Measurements from ENCODE around the gene FOXP4. TPM values are rescaled to one million over a fixed set of nuclear protein-coding genes. Genes with fewer than 3 reads are reported as not detected.
A peak's percentile ranks its signal among the peaks of the same experiment; 100 is the strongest.

Gene FOXP4
- total and polyA plus RNA-seq, 2 of the 13 experiments (the other 11 are each of a cell fraction or from before 2014, with no cell fraction given) = 11.0 to 12.4 TPM

DNA sequence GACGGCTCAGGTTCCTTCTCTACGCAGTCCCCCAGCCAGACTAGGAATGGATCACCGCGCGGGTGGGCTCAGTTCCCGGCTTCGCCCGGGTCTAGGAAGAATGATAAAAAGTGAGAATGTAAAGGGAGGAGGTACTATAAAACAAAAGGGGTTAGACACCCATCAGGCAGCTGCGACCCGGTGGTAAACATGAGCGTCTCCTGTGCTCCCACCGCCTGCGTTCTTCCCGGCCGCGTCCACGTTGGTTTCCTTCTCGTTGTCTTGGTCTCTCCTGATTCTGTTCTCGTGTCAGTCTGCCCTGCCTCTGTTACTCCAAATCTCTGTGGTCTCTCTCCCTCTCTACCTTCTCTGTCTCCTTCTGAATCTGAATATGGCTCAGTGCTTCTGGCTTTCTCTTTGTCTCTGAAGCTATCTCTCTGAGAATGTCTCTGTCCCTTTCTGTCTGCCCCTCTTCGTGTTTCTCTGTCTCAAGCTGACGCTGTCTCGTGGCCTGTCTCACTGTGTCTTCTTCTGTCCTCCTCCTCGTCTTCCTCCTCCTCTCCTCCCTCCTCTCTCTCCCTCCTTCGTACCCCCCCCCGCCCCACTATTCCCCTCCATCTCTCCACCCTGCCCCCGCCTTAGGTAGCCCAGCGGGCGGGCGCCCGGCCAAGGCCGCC is 41.6 kb upstream of the FOXP4 start (continued):
- TF ChIP-seq ZNF782 (CRISPR knock-in tag; IDR thresholded peaks at IDR 0.05; ENCODE audit: borderline replicate concordance) (peak; percentile 17; the same call in 1 of the 2 replicates), PAWR (CRISPR knock-in tag; IDR thresholded peaks at IDR 0.05; ENCODE audit: borderline replicate concordance) (no peak), ZNF670 (CRISPR knock-in tag; IDR thresholded peaks at IDR 0.05; ENCODE audit: borderline replicate concordance) (no peak), FOXK1 (CRISPR knock-in tag; IDR thresholded peaks at IDR 0.05; ENCODE audit: borderline replicate concordance, low read depth) (0 out of 2 replicates have a peak, but pooled peaks have one; percentile 6), HIVEP1 (CRISPR knock-in tag; IDR thresholded peaks at IDR 0.05) (peak; percentile 45; the same call in 1 of the 2 replicates), ZFP91 (CRISPR knock-in tag; IDR thresholded peaks at IDR 0.05; ENCODE audit: borderline replicate concordance) (peak; percentile 4; the same call in 1 of the 2 replicates), KDM5B (CRISPR knock-in tag; IDR thresholded peaks at IDR 0.05; ENCODE audit: borderline replicate concordance) (no peak; the same call in 1 of the 2 replicates)

- no peak overlapping the region for H3K9ac ChIP-seq (ENCODE audit: insufficient read depth, low read depth, low read length)
- DNase-seq (ENCODE audit: low spot score) (no peak), ATAC-seq (no peak), FAIRE-seq (no peak)
- no peak overlapping the region for H3K4me2 ChIP-seq (ENCODE audit: low read depth, low read length)
- peaks cover 76% of the 10 kb centered on the region for H3K4me1 ChIP-seq (ENCODE audit: insufficient read depth, low read length)
- WGBS (ENCODE audit: low lambda C conversion rate) = 92% methylated on average over 57 of the region's 57 CpGs
- CTCF ChIA-PET (ENCODE audit: low intra/inter-chr PET ratio, low total read pairs) = no interaction called here
- no peaks in the 10 kb centered on the region for H4K20me1 ChIP-seq (ENCODE audit: insufficient read depth, low read length)
- BruUV-seq (replicated peaks) = no TSS peak
- H3K27me3 ChIP-seq (ENCODE audit: control insufficient read depth in 1 of 2, insufficient read depth in 2 of 2, low read length in 2 of 2) = no peaks in the 10 kb centered on the region; a peak in 1 of 5 replicates
- intact Hi-C loops (cut with micrococcal nuclease; ENCODE audit: unreplicated experiment) = no loop called here
- no peak overlapping the region for H2AFZ ChIP-seq (ENCODE audit: low read length)
- no peaks in the 10 kb centered on the region for H3K79me2 ChIP-seq (ENCODE audit: insufficient read depth, low read length)
- POLR2A ChIA-PET = interaction anchor here (11.7 kb wide), 1 partner anchor 15 kb away, joined by 187 read pairs; no protein-coding TSS in a partner anchor
- no peak overlapping the region for H3K27ac ChIP-seq (ENCODE audit: extremely low read length, insufficient read depth, low read length)
- no peaks in the 10 kb centered on the region for H3K9me3 ChIP-seq (ENCODE audit: low read length)
- in situ Hi-C loops (cut with HindIII; ENCODE audit: extremely low pct_ligation_motif_present, low pct_unique_long_range_greater_than_20kb) = no loop called here
- H3K36me3 ChIP-seq (replicated peaks in 1 of 2; ENCODE audit: control insufficient read depth in 1 of 2, insufficient read depth in 2 of 2, low read length in 2 of 2) = no peaks in the 10 kb centered on the region
- H3K4me3 ChIP-seq (replicated peaks in 1 of 3; ENCODE audit: insufficient read depth in 1 of 3, low read depth in 2 of 3, low read length in 3 of 3) = no peak overlapping the region
- TF ChIP-seq MAF1 (CRISPR knock-in tag; IDR thresholded peaks at IDR 0.05; ENCODE audit: borderline replicate concordance) (no peak), ZNF343 (CRISPR knock-in tag; IDR thresholded peaks at IDR 0.05) (no peak), U2AF2 (IDR thresholded peaks at IDR 0.05; ENCODE audit: low read depth, low read length) (no peak), AGO2 (optimal IDR thresholded peaks at IDR 0.05; ENCODE audit: low read depth, low read length) (peak; percentile 44), DDIT3 (CRISPR knock-in tag; IDR thresholded peaks at IDR 0.05) (no peak), HOXA3 (CRISPR knock-in tag; IDR thresholded peaks at IDR 0.05) (peak; percentile 44; the same call in 1 of the 2 replicates), TARDBP (CRISPR knock-in tag; IDR thresholded peaks at IDR 0.05) (no peak)
- TF ChIP-seq, protein P1, sequence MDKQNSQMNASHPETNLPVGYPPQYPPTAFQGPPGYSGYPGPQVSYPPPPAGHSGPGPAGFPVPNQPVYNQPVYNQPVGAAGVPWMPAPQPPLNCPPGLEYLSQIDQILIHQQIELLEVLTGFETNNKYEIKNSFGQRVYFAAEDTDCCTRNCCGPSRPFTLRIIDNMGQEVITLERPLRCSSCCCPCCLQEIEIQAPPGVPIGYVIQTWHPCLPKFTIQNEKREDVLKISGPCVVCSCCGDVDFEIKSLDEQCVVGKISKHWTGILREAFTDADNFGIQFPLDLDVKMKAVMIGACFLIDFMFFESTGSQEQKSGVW (CRISPR knock-in tag; IDR thresholded peaks at IDR 0.05; ENCODE audit: borderline replicate concordance) = no peak
Measured at GRCh38 chr6:41505122-41506049, 40.8 kb upstream of the FOXP4 start.

Measured in HepG2 (cell line).